Measurements from ENCODE around the gene IARS2.

DNA sequence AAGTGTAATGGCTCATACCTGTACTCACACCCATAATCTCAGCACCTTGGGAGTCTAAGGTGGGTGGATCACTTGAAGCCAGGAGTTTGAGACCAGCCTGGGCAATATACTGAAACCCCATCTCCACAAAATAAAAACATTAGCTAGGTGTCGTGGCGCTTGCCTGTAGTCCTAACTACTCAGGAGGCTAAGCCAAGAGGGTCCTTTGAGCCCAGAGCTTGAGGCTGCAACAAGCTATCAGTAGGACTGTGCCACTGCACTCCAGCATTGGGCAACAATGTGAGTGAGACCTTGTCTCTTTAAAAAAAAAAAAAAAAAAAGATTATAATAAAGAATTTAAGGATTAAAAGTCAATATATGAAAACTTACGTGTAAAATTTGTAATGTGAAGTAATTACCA, 16.0 kb upstream of the IARS2 start:
- TF ChIP-seq, protein P1, sequence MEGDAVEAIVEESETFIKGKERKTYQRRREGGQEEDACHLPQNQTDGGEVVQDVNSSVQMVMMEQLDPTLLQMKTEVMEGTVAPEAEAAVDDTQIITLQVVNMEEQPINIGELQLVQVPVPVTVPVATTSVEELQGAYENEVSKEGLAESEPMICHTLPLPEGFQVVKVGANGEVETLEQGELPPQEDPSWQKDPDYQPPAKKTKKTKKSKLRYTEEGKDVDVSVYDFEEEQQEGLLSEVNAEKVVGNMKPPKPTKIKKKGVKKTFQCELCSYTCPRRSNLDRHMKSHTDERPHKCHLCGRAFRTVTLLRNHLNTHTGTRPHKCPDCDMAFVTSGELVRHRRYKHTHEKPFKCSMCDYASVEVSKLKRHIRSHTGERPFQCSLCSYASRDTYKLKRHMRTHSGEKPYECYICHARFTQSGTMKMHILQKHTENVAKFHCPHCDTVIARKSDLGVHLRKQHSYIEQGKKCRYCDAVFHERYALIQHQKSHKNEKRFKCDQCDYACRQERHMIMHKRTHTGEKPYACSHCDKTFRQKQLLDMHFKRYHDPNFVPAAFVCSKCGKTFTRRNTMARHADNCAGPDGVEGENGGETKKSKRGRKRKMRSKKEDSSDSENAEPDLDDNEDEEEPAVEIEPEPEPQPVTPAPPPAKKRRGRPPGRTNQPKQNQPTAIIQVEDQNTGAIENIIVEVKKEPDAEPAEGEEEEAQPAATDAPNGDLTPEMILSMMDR (IDR thresholded peaks at IDR 0.05; ENCODE audit: low read length), result no peak
- TF ChIP-seq EZH2 (optimal IDR thresholded peaks at IDR 0.05; ENCODE audit: low read depth, low read length), result no peak

All from MM.1S (cell line).